GM12878 (cell line): Measurements from ENCODE around the gene ZSWIM5. TPM values are rescaled to one million over a fixed set of nuclear protein-coding genes. Genes with fewer than 3 reads are reported as not detected.
"Not testable (repeated sequence)": the region's sequence is repeated elsewhere in the genome, so short reads cannot be mapped to it uniquely, and the experiment has no call there.

ENCODE experiments used
- ATAC-seq: fragments of 200-7000 bp; cut with Tn5 transposase; 3 replicates; pipeline ENCODE4 v1.9.1; 2020; ENCODE audit warnings: mild to moderate bottlenecking, moderate library complexity
- BruUV-seq: library from RNA; stranded (reverse); fragments of 400-500 nt; replicated peaks from 2 replicates; lab custom pipeline; 2021; lab: Mats Ljungman, UMichigan
- CTCF ChIA-PET: fragments of 300-600 bp; sonication (Branson Sonifier 250); formaldehyde crosslinking; extraction: SDS; loops from one replicate; lab custom pipeline; 2021; ENCODE audit warnings: inconsistent platforms; lab: Yijun Ruan, JAX
- POLR2A ChIA-PET: fragments of 350-600 bp; formaldehyde crosslinking; extraction: SDS; loops from one replicate; lab custom pipeline; 2021; ENCODE audit warnings: inconsistent platforms; lab: Charles Lee
- RAD21 ChIA-PET: fragments of 300-600 bp; sonication (Branson Sonifier 250); formaldehyde crosslinking; loops from one replicate; lab custom pipeline; 2023; ENCODE audit warnings: antibody characterized with exemption; ENCODE audit not compliant: unreplicated experiment; lab: Charles Lee
- SMC1A ChIA-PET: fragments of 300-600 bp; sonication (Branson Sonifier 250); formaldehyde crosslinking; loops from one replicate; lab custom pipeline; 2023; ENCODE audit not compliant: unreplicated experiment, uncharacterized antibody; lab: Charles Lee
- DNase-seq: peaks from one replicate; pipeline ENCODE4 v3.0.0-alpha.2; 2011; ENCODE audit warnings: low read depth, low spot score
- FAIRE-seq: peaks from 3 replicates; lab custom pipeline; 2011; peaks lifted over from hg19 to GRCh38; lab: Jason Lieb, UNC
- H2AFZ ChIP-seq: 2 replicates; pipeline ENCODE4 v1.6.0; 2011; ENCODE audit warnings: low read depth, low read length, control low read depth; ENCODE audit not compliant: control insufficient read depth
- H3K27ac ChIP-seq: 2 replicates; pipeline ENCODE4 v1.5.1; 2011; ENCODE audit warnings: control low read depth; ENCODE audit not compliant: control insufficient read depth, insufficient read depth
- H3K27me3 ChIP-seq, 2 experiments: replicated peaks in 1 of 2; 2 replicates each; pipeline versions ENCODE4 v1.6.0 to v1.6.1; 2011; ENCODE audit warnings: low read length in 1 of 2; ENCODE audit not compliant: control insufficient read depth in 2 of 2, insufficient read depth in 2 of 2
- H3K36me3 ChIP-seq, 2 experiments: 2 replicates each; pipeline ENCODE4 v1.5.1; 2011; ENCODE audit warnings: low read length in 1 of 2; ENCODE audit not compliant: control insufficient read depth in 2 of 2, insufficient read depth in 2 of 2
- H3K4me1 ChIP-seq: 2 replicates; pipeline ENCODE4 v1.6.1; 2011; ENCODE audit warnings: mild to moderate bottlenecking, low read length, moderate library complexity, mixed read lengths; ENCODE audit not compliant: control insufficient read depth, insufficient read depth
- H3K4me2 ChIP-seq: 2 replicates; pipeline ENCODE4 v1.6.0; 2011; ENCODE audit warnings: control low read depth; ENCODE audit not compliant: control insufficient read depth, insufficient read depth
- H3K4me3 ChIP-seq: fragments of 200-600 bp; sonication (generic); 2 replicates; pipeline ENCODE4 v1.5.1; 2016
- H3K79me2 ChIP-seq: 2 replicates; pipeline ENCODE4 v1.6.0; 2011; ENCODE audit warnings: low read length; ENCODE audit not compliant: control insufficient read depth, insufficient read depth
- H3K9ac ChIP-seq: 2 replicates; pipeline ENCODE4 v1.8.0; 2011; ENCODE audit warnings: low read length, control low read depth, mixed read lengths; ENCODE audit not compliant: control insufficient read depth, insufficient read depth
- H3K9me3 ChIP-seq: replicated peaks from 3 replicates; pipeline ENCODE4 v1.5.1; 2011; ENCODE audit warnings: mild to moderate bottlenecking, low read length; ENCODE audit not compliant: control insufficient read depth, insufficient read depth
- H4K20me1 ChIP-seq: 2 replicates; pipeline ENCODE4 v1.6.0; 2011; ENCODE audit not compliant: control insufficient read depth, insufficient read depth
- EZH2 ChIP-seq: IDR thresholded peaks from 2 replicates; pipeline ENCODE4 v1.6.1; 2012; ENCODE audit warnings: low read depth, mild to moderate bottlenecking, control low read depth, inconsistent platforms, low read length, borderline replicate concordance; ENCODE audit not compliant: control insufficient read depth
- JUND ChIP-seq: IDR thresholded peaks from 2 replicates; pipeline ENCODE4 v1.6.1; 2012; ENCODE audit warnings: low read depth, mild to moderate bottlenecking, low read length, improper control_type of control experiment, moderate library complexity
- NBN ChIP-seq: fragments of 450-650 bp; IDR thresholded peaks from 2 replicates; pipeline ENCODE4 v1.6.1; 2016
- SMAD1 ChIP-seq: fragments of 450-650 bp; IDR thresholded peaks from 2 replicates; pipeline ENCODE4 v1.6.1; 2018; ENCODE audit warnings: mild to moderate bottlenecking, low read depth; ENCODE audit not compliant: partially characterized antibody
- ZBED1 ChIP-seq: IDR thresholded peaks from 2 replicates; pipeline ENCODE4 v1.6.1; 2016; ENCODE audit warnings: borderline replicate concordance
- WGBS: methylation state at CpG from one replicate; pipeline ENCODE4 v1.1.6; 2016; ENCODE audit warnings: low lambda C conversion rate; ENCODE audit not compliant: insufficient replicate concordance, insufficient coverage; ENCODE audit errors: missing lambda C conversion rate; 5-methylcytosine and 5-hydroxymethylcytosine counted together
- in situ Hi-C: fragments of 300-500 bp; cut with MboI; formaldehyde crosslinking; loops from 9 replicates; pipeline ENCODE4 v1.14.3; 2018; ENCODE audit warnings: mixed read lengths
- intact Hi-C: fragments of 100-400 bp; cut with micrococcal nuclease; formaldehyde crosslinking; loops from one replicate; pipeline ENCODE4 v1.14.2; 2022; ENCODE audit not compliant: unreplicated experiment
- polyA plus RNA-seq, 11 experiments: library from polyadenylated mRNA; depleted of rRNA in 4 of 11; unstranded in 6 of 11; stranded (reverse) in 5 of 11; fragments of >200 nt; fragmentation: Nextera tagmentation in 4 of 11; fragmentation: Illumina TruSeq in 1 of 11; extraction: Ambion mirVana in 4 of 11; extraction: Trizol in 1 of 11; gene quantifications; 1 replicate in 1 of 11; 2 replicates in 10 of 11; pipeline versions ENCODE4 v1.2.1 to v1.2.3, GENCODE V29; 2011 to 2016; ENCODE audit warnings: inconsistent platforms in 2 of 11, missing spikeins in 2 of 11, low read depth in 1 of 11
- total RNA-seq, 4 experiments: library from RNA; depleted of rRNA in 3 of 4; stranded (reverse); fragments of >200 nt in 3 of 4; fragmentation: Illumina TruSeq in 1 of 4; extraction: Trizol in 1 of 4; gene quantifications; 2 replicates each; pipeline versions ENCODE4 v1.2.1 to v1.2.3, GENCODE V29; 2013 to 2021

ZSWIM5 gene
- total and polyA plus RNA-seq, 10 of the 15 experiments (the other 5 are each of a cell fraction or from before 2014, with no cell fraction given) = 0.07 to 0.97 (median 0.34) TPM; not detected in 1

DNA sequence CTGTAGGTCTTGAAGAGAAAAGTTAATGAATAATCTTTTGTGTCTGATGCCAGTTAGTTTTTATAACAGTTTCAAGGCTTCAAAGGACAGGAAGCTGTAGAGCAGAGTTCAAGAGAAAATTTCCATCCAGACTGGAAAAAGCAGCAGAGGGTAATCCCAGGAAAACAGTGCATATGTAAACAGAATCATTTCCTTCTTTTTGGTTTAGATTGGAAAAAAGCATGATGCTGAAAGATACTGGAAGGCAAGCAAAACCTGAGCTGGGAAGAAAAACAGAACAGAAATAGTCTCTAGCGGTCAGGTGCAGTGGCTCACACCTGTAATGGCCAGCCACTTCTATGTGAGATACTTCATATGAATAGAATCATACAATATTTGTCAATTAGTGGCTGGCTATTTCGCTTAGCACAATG is 71.9 kb downstream of the ZSWIM5 start:
- FAIRE-seq (no peak), ATAC-seq (no peak), DNase-seq (no peak)
- Histone ChIP-seq H3K27ac (no peak overlapping the region), H3K36me3 (no peaks in the 10 kb centered on the region), H3K4me3 (no peak overlapping the region), H3K79me2 (no peaks in the 10 kb centered on the region), H3K9me3 (no peaks in the 10 kb centered on the region), H3K4me1 (no peaks in the 10 kb centered on the region), H4K20me1 (no peaks in the 10 kb centered on the region), H3K4me2 (no peak overlapping the region), H3K9ac (no peak overlapping the region), H3K27me3 (no peaks in the 10 kb centered on the region), H2AFZ (no peak overlapping the region)
- in situ Hi-C loops (no loop called here), intact Hi-C loops (no loop called here)
- POLR2A ChIA-PET = no interaction called here
- 47% methylated on average over 2 of the region's 2 CpGs for WGBS
- CTCF ChIA-PET = no interaction called here
- TF ChIP-seq SMAD1 (no peak), EZH2 (no peak), ZBED1 (no peak), JUND (no peak), NBN (no peak)
- BruUV-seq = no TSS peak
- RAD21 ChIA-PET = no interaction called here
- SMC1A ChIA-PET = no interaction called here

- H3K4me1 ChIP-seq, SMC1A ChIA-PET, H3K4me3 ChIP-seq, H3K9ac ChIP-seq, FAIRE-seq, H4K20me1 ChIP-seq, H2AFZ ChIP-seq, H3K27ac ChIP-seq, RAD21 ChIA-PET, BruUV-seq, H3K27me3 ChIP-seq, DNase-seq, H3K4me2 ChIP-seq, in situ Hi-C loops, H3K9me3 ChIP-seq, H3K79me2 ChIP-seq, H3K36me3 ChIP-seq, POLR2A ChIA-PET, intact Hi-C loops, ATAC-seq: not testable (repeated sequence)
- 50% methylated on average over 2 of the region's 2 CpGs for WGBS
- CTCF ChIA-PET = interaction anchor here (2.0 kb wide), 1 partner anchor 114 kb away, joined by 6 read pairs; no protein-coding TSS in a partner anchor
Measured at GRCh38 chr1:45132719-45133118, 73.7 kb downstream of the ZSWIM5 start.
